ENCODE results near the gene SPARC. TPM values are rescaled to one million over a fixed set of nuclear protein-coding genes. Genes with fewer than 3 reads are reported as not detected.

Gene SPARC
- total RNA-seq, 1 experiment from 2014 or later = 418 TPM

GRCh38 chr5:151718153-151718552 lies 31.4 kb upstream of the SPARC start:
- DNase-seq (ENCODE audit: low spot score) (no peak), ATAC-seq (no peak)
- H3K9me3 Mint-ChIP-seq = peaks cover 17% of the 10 kb centered on the region
- peaks cover 3% of the 10 kb centered on the region for H3K27me3 Mint-ChIP-seq (ENCODE audit: low read depth)
- CTCF ChIA-PET = interaction anchor here (0.6 to 3.5 kb wide), 7 partner anchors 9 to 573 kb away, joined by 3 to 27 read pairs (median 3); no protein-coding TSS in a partner anchor
- H3K4me1 Mint-ChIP-seq = peaks cover 15% of the 10 kb centered on the region
- no peak overlapping the region for H3K4me3 Mint-ChIP-seq
- POLR2A ChIA-PET = no interaction called here
- H3K27ac Mint-ChIP-seq = no peak overlapping the region
- H3K36me3 Mint-ChIP-seq = peaks cover 9% of the 10 kb centered on the region
- TF ChIP-seq ESRRA (CRISPR knock-in tag; IDR thresholded peaks at IDR 0.05; ENCODE audit: borderline replicate concordance) (no peak), JAZF1 (CRISPR knock-in tag; IDR thresholded peaks at IDR 0.05) (no peak), TEAD4 (CRISPR knock-in tag; IDR thresholded peaks at IDR 0.05) (no peak), SMAD4 (CRISPR knock-in tag; IDR thresholded peaks at IDR 0.05) (no peak), ZNF532 (CRISPR knock-in tag; IDR thresholded peaks at IDR 0.05; ENCODE audit: borderline replicate concordance) (no peak), MXD4 (CRISPR knock-in tag; IDR thresholded peaks at IDR 0.05; ENCODE audit: borderline replicate concordance) (no peak), ZBTB21 (CRISPR knock-in tag; IDR thresholded peaks at IDR 0.05; ENCODE audit: borderline replicate concordance) (no peak), CREM (CRISPR knock-in tag; IDR thresholded peaks at IDR 0.05) (no peak), ZBTB43 (CRISPR knock-in tag; IDR thresholded peaks at IDR 0.05) (no peak), CDX4 (CRISPR knock-in tag; IDR thresholded peaks at IDR 0.05; ENCODE audit: borderline replicate concordance) (no peak), FOXJ3 (CRISPR knock-in tag; IDR thresholded peaks at IDR 0.05; ENCODE audit: borderline replicate concordance) (no peak), CREB1 (CRISPR knock-in tag; IDR thresholded peaks at IDR 0.05) (no peak), ETV6 (CRISPR knock-in tag; IDR thresholded peaks at IDR 0.05) (no peak), STAT6 (CRISPR knock-in tag; conservative IDR thresholded peaks at IDR 0.05; ENCODE audit: low read depth) (no peak), TP53 (CRISPR knock-in tag; IDR thresholded peaks at IDR 0.05) (no peak)
- TF ChIP-seq, protein P1, sequence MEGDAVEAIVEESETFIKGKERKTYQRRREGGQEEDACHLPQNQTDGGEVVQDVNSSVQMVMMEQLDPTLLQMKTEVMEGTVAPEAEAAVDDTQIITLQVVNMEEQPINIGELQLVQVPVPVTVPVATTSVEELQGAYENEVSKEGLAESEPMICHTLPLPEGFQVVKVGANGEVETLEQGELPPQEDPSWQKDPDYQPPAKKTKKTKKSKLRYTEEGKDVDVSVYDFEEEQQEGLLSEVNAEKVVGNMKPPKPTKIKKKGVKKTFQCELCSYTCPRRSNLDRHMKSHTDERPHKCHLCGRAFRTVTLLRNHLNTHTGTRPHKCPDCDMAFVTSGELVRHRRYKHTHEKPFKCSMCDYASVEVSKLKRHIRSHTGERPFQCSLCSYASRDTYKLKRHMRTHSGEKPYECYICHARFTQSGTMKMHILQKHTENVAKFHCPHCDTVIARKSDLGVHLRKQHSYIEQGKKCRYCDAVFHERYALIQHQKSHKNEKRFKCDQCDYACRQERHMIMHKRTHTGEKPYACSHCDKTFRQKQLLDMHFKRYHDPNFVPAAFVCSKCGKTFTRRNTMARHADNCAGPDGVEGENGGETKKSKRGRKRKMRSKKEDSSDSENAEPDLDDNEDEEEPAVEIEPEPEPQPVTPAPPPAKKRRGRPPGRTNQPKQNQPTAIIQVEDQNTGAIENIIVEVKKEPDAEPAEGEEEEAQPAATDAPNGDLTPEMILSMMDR (IDR thresholded peaks at IDR 0.05) = no peak
- TF ChIP-seq, protein P2, sequence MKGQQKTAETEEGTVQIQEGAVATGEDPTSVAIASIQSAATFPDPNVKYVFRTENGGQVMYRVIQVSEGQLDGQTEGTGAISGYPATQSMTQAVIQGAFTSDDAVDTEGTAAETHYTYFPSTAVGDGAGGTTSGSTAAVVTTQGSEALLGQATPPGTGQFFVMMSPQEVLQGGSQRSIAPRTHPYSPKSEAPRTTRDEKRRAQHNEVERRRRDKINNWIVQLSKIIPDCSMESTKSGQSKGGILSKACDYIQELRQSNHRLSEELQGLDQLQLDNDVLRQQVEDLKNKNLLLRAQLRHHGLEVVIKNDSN (CRISPR knock-in tag; IDR thresholded peaks at IDR 0.05) = no peak
- TF ChIP-seq, protein P3, sequence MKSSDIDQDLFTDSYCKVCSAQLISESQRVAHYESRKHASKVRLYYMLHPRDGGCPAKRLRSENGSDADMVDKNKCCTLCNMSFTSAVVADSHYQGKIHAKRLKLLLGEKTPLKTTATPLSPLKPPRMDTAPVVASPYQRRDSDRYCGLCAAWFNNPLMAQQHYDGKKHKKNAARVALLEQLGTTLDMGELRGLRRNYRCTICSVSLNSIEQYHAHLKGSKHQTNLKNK (CRISPR knock-in tag; IDR thresholded peaks at IDR 0.05) = no peak
- TF ChIP-seq, protein P4, sequence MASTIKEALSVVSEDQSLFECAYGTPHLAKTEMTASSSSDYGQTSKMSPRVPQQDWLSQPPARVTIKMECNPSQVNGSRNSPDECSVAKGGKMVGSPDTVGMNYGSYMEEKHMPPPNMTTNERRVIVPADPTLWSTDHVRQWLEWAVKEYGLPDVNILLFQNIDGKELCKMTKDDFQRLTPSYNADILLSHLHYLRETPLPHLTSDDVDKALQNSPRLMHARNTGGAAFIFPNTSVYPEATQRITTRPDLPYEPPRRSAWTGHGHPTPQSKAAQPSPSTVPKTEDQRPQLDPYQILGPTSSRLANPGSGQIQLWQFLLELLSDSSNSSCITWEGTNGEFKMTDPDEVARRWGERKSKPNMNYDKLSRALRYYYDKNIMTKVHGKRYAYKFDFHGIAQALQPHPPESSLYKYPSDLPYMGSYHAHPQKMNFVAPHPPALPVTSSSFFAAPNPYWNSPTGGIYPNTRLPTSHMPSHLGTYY (CRISPR knock-in tag; IDR thresholded peaks at IDR 0.05) = no peak
